Measurements from ENCODE around the gene LOXHD1. TPM values are rescaled to one million over a fixed set of nuclear protein-coding genes. Genes with fewer than 3 reads are reported as not detected.

Gene LOXHD1
- total RNA-seq, 1 donor from 2014 or later = 2.8 TPM

- DNase-seq = no peak
Observed at GRCh38 chr18:46574000-46574742, 82.8 kb downstream of the LOXHD1 start.

- DNase-seq = no peak
Observed at GRCh38 chr18:46573156-46573555, 83.9 kb downstream of the LOXHD1 start.

- DNase-seq = no peak
Observed at GRCh38 chr18:46571756-46572155, 85.3 kb downstream of the LOXHD1 start.

GRCh38 chr18:46570666-46571065, 86.4 kb downstream of the LOXHD1 start:
- no peak for DNase-seq

GRCh38 chr18:46570134-46570533, 86.9 kb downstream of the LOXHD1 start:
- DNase-seq = no peak

- DNase-seq = no peak
Observed at GRCh38 chr18:46569211-46569610, 87.8 kb downstream of the LOXHD1 start.

GRCh38 chr18:46567196-46567595, 89.8 kb downstream of the LOXHD1 start:
- DNase-seq = no peak

GRCh38 chr18:46566111-46566510, 90.9 kb downstream of the LOXHD1 start:
- no peak for DNase-seq

- no peak for DNase-seq
Observed at GRCh38 chr18:46565256-46565655, 91.8 kb downstream of the LOXHD1 start.

- no peak for DNase-seq
Observed at GRCh38 chr18:46563317-46563716, 93.7 kb downstream of the LOXHD1 start.

- DNase-seq = no peak
Observed at GRCh38 chr18:46562674-46563192, 94.3 kb downstream of the LOXHD1 start.

- no peak for DNase-seq
Observed at GRCh38 chr18:46560671-46561045, 96.4 kb downstream of the LOXHD1 start.

GRCh38 chr18:46559946-46560670, 96.9 kb downstream of the LOXHD1 start:
- DNase-seq = no peak

- no peak for DNase-seq
Observed at GRCh38 chr18:46559296-46559695, 97.7 kb downstream of the LOXHD1 start.

- DNase-seq = no peak
Observed at GRCh38 chr18:46556590-46557206, 100.3 kb downstream of the LOXHD1 start.

GRCh38 chr18:46555724-46556123, 101.3 kb downstream of the LOXHD1 start:
- DNase-seq = no peak

GRCh38 chr18:46555213-46555612, 101.8 kb downstream of the LOXHD1 start:
- no peak for DNase-seq

GRCh38 chr18:46554406-46555080, 102.5 kb downstream of the LOXHD1 start:
- no peak for DNase-seq

GRCh38 chr18:46550609-46551008, 106.4 kb downstream of the LOXHD1 start:
- DNase-seq = no peak

- DNase-seq = no peak
Observed at GRCh38 chr18:46547520-46547919, 109.5 kb downstream of the LOXHD1 start.

GRCh38 chr18:46546111-46546640, 110.8 kb downstream of the LOXHD1 start:
- no peak for DNase-seq

- no peak for DNase-seq
Observed at GRCh38 chr18:46542545-46542944, 114.5 kb downstream of the LOXHD1 start.
